Neural progenitor cell (in vitro differentiated cells): ENCODE results near the gene DLG2. TPM values are rescaled to one million over a fixed set of nuclear protein-coding genes. Genes with fewer than 3 reads are reported as not detected.

Source experiments
- DNase-seq: peaks from one replicate; pipeline ENCODE4 v3.0.0-alpha.2; 2016; ENCODE audit warnings: low spot score
- H2AFZ ChIP-seq: fragments of 200-600 bp; sonication (generic); replicated peaks from 2 replicates; pipeline ENCODE4 v1.6.1; 2016; ENCODE audit warnings: antibody characterized with exemption
- H3F3A ChIP-seq: fragments of 200-600 bp; sonication (generic); 2 replicates; pipeline ENCODE4 v1.6.1; 2016; ENCODE audit warnings: antibody characterized with exemption, low read depth
- H3K27ac ChIP-seq: fragments of 200-600 bp; sonication (generic); 2 replicates; pipeline ENCODE4 v1.5.1; 2016; ENCODE audit warnings: mild to moderate bottlenecking
- H3K27me3 ChIP-seq: fragments of 200-600 bp; sonication (generic); 2 replicates; pipeline ENCODE4 v1.6.1; 2016; ENCODE audit warnings: mild to moderate bottlenecking, moderate library complexity
- H3K36me3 ChIP-seq: fragments of 200-600 bp; sonication (generic); 2 replicates; pipeline ENCODE4 v1.5.1; 2016
- H3K4me1 ChIP-seq: fragments of 200-600 bp; sonication (generic); 2 replicates; pipeline ENCODE4 v1.6.1; 2016; ENCODE audit warnings: mixed run types
- H3K4me2 ChIP-seq: fragments of 200-600 bp; sonication (generic); 2 replicates; pipeline ENCODE4 v1.6.1; 2016
- H3K4me3 ChIP-seq: fragments of 200-600 bp; sonication (generic); 2 replicates; pipeline ENCODE4 v1.5.1; 2016
- H3K79me2 ChIP-seq: fragments of 200-600 bp; sonication (generic); 2 replicates; pipeline ENCODE4 v1.6.1; 2016; ENCODE audit warnings: low read depth
- H3K9ac ChIP-seq: fragments of 200-600 bp; sonication (generic); 2 replicates; pipeline ENCODE4 v1.6.1; 2016
- H3K9me3 ChIP-seq: fragments of 200-600 bp; sonication (generic); 2 replicates; pipeline ENCODE4 v1.5.1; 2016; ENCODE audit warnings: low read depth
- H4K20me1 ChIP-seq: fragments of 200-600 bp; sonication (generic); 2 replicates; pipeline ENCODE4 v1.6.1; 2016; ENCODE audit warnings: low read depth
- H3K27ac Mint-ChIP-seq: 3 replicates; pipeline ENCODE4 v1.8.0; 2021; ENCODE audit warnings: mixed read lengths
- H3K27me3 Mint-ChIP-seq: 2 replicates; pipeline ENCODE4 v1.8.0; 2022; ENCODE audit warnings: low read depth, mild to moderate bottlenecking, inconsistent platforms, moderate library complexity, mixed read lengths; ENCODE audit not compliant: insufficient read depth
- H3K36me3 Mint-ChIP-seq: 3 replicates; pipeline ENCODE4 v1.8.0; 2021; ENCODE audit warnings: mixed read lengths
- H3K4me1 Mint-ChIP-seq: 3 replicates; pipeline ENCODE4 v1.8.0; 2021; ENCODE audit warnings: mixed read lengths
- H3K4me3 Mint-ChIP-seq: 3 replicates; pipeline ENCODE4 v1.8.0; 2021; ENCODE audit warnings: mild to moderate bottlenecking, moderate library complexity, mixed read lengths
- H3K9me3 Mint-ChIP-seq: 3 replicates; pipeline ENCODE4 v1.8.0; 2020; ENCODE audit warnings: mixed read lengths
- EZH2 ChIP-seq: fragments of 200-600 bp; sonication (generic); IDR thresholded peaks from 2 replicates; pipeline ENCODE4 v1.6.1; 2017; ENCODE audit warnings: antibody characterized with exemption, mild to moderate bottlenecking, moderate library complexity
- EZH2phosphoT487 ChIP-seq: fragments of 200-600 bp; sonication (generic); IDR thresholded peaks from 2 replicates; pipeline ENCODE4 v1.6.1; 2017; ENCODE audit warnings: antibody characterized with exemption
- total RNA-seq: library from RNA; depleted of rRNA; stranded (reverse); fragments of >200 nt; gene quantifications from 2 replicates; pipeline ENCODE4 v1.2.3, GENCODE V29; 2015; ENCODE audit warnings: low replicate concordance
- TF ChIP-seq, protein P1 (sequence below): fragments of 200-600 bp; sonication (generic); IDR thresholded peaks from 2 replicates; pipeline ENCODE4 v1.5.1; 2017; ENCODE audit warnings: antibody characterized with exemption, mild to moderate bottlenecking

DLG2 gene
- total RNA-seq, 1 donor from 2014 or later, result 7.5 TPM

DNA sequence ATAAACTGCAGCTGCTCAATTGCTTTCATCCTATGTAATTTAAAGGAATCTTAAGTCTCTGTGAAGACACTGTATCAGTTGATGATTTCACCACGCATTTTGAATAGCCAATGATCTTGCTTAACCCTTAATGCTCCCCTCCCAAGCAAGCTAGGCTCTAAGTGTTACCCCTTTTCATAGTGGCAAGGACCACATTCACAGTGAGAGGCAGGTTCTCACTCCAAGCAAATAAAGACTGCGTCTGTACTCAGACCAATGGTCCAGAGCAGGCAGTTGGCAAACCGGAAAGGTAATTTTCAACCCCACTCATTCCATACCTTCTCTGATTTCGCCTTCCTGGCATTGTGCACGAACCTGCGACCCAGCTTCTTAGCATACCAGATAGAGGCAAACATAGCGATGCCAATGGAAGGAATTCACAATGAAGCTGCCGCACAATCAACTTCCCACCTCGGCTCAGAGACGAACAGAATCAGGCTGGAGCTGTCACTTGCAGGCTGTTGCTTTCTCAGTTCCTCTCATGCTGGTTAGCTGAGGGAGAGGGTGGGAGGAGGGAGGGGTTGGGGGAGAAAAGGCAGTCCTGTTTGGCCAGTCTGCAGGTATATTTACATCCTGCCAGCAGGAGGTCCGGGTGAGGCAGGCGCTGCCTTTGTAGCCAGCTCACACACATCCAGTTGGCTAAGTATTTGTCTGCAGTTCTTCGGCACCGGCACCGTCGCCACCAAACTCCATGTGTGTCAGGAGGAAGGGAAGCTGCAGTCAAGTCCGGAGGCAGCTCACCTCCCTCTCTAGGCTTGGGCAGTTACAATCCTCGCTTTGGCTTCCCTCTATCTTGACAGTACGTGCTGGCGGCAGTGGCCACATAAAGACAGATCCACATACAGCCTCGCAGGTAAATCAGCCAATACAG, 1189.8 kb downstream of the DLG2 start:
- Histone ChIP-seq H3K9ac (no peak overlapping the region), H3K4me2 (peak overlapping the region; percentile 85), H3K9me3 (no peaks in the 10 kb centered on the region), H3F3A (peaks cover 7% of the 10 kb centered on the region), H3K4me3 (peak overlapping the region; percentile 49), H2AFZ (peak overlapping the region; percentile 84), H3K36me3 (no peaks in the 10 kb centered on the region), H4K20me1 (no peaks in the 10 kb centered on the region), H3K27me3 (no peaks in the 10 kb centered on the region), H3K4me1 (peaks cover 14% of the 10 kb centered on the region), H3K79me2 (no peaks in the 10 kb centered on the region), H3K27ac (no peak overlapping the region)
- DNase-seq, result peak; percentile 66
- H3K36me3 Mint-ChIP-seq, result no peaks in the 10 kb centered on the region
- H3K27me3 Mint-ChIP-seq, result peaks cover 5% of the 10 kb centered on the region
- TF ChIP-seq EZH2phosphoT487 (no peak), EZH2 (no peak)
- TF ChIP-seq, protein P1, sequence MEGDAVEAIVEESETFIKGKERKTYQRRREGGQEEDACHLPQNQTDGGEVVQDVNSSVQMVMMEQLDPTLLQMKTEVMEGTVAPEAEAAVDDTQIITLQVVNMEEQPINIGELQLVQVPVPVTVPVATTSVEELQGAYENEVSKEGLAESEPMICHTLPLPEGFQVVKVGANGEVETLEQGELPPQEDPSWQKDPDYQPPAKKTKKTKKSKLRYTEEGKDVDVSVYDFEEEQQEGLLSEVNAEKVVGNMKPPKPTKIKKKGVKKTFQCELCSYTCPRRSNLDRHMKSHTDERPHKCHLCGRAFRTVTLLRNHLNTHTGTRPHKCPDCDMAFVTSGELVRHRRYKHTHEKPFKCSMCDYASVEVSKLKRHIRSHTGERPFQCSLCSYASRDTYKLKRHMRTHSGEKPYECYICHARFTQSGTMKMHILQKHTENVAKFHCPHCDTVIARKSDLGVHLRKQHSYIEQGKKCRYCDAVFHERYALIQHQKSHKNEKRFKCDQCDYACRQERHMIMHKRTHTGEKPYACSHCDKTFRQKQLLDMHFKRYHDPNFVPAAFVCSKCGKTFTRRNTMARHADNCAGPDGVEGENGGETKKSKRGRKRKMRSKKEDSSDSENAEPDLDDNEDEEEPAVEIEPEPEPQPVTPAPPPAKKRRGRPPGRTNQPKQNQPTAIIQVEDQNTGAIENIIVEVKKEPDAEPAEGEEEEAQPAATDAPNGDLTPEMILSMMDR, result no peak
- peaks cover 11% of the 10 kb centered on the region for H3K4me1 Mint-ChIP-seq
- H3K27ac Mint-ChIP-seq, result no peak overlapping the region
- H3K4me3 Mint-ChIP-seq, result peak overlapping the region; percentile 79
- no peaks in the 10 kb centered on the region for H3K9me3 Mint-ChIP-seq

DNA sequence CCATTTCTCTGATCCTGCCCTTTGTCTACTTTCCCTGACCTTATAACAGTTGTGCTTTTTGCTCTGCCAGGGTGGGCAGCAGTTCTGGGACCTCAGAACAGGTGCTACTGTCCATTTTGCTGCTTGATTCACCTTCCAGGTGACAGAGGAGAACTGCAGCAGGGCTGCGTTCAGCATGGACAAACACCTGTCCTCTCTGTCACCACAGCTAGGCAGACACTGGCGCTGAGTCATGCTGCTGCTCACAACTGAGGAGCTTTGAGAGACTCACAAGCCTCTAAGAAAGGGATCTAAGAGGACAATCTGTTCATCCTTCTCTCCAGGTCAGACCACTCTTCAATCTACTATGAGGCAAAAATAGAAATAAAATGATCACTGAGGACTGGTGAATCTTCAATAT, 1196.5 kb downstream of the DLG2 start:
- H3K4me3 Mint-ChIP-seq, result no peak overlapping the region
- Histone ChIP-seq H3K4me1 (no peaks in the 10 kb centered on the region), H3F3A (no peaks in the 10 kb centered on the region), H3K27ac (no peak overlapping the region), H2AFZ (no peak overlapping the region), H3K4me3 (no peak overlapping the region), H4K20me1 (no peaks in the 10 kb centered on the region), H3K4me2 (no peak overlapping the region), H3K9ac (no peak overlapping the region), H3K36me3 (no peaks in the 10 kb centered on the region), H3K27me3 (no peaks in the 10 kb centered on the region), H3K9me3 (no peaks in the 10 kb centered on the region), H3K79me2 (no peaks in the 10 kb centered on the region)
- no peaks in the 10 kb centered on the region for H3K36me3 Mint-ChIP-seq
- H3K9me3 Mint-ChIP-seq, result no peaks in the 10 kb centered on the region
- H3K4me1 Mint-ChIP-seq, result no peaks in the 10 kb centered on the region
- H3K27ac Mint-ChIP-seq, result no peak overlapping the region
- no peak for TF ChIP-seq EZH2phosphoT487
- TF ChIP-seq, protein P1, result no peak
- TF ChIP-seq EZH2, result no peak
- H3K27me3 Mint-ChIP-seq, result no peaks in the 10 kb centered on the region
- peak; percentile 23 for DNase-seq

DNA sequence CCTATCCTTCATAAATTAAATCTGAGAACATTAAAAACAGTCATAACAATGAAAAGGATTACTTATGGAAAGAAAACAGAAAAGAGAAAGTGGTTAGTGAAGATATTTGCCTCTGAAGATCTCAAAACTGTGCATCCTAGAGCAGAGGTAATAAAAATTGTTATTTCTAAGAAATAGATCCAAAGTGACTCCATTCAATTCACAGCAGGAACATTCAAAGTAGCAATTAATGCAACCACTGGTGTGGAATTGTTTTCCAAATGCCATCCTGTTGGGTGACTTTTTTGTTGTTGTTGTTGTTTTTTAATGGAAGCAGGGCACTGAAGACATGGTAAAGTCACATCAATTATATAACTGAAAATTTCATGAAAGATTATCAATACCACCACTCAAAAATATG, 1201.5 kb downstream of the DLG2 start:
- Histone ChIP-seq H3F3A (peaks cover 5% of the 10 kb centered on the region), H2AFZ (no peak overlapping the region), H4K20me1 (no peaks in the 10 kb centered on the region), H3K4me2 (no peak overlapping the region), H3K9me3 (no peaks in the 10 kb centered on the region), H3K4me3 (no peak overlapping the region), H3K27me3 (no peaks in the 10 kb centered on the region), H3K9ac (no peak overlapping the region), H3K36me3 (no peaks in the 10 kb centered on the region), H3K4me1 (peaks cover 5% of the 10 kb centered on the region), H3K27ac (no peak overlapping the region), H3K79me2 (no peaks in the 10 kb centered on the region)
- no peak for DNase-seq
- TF ChIP-seq, protein P1, result no peak
- TF ChIP-seq EZH2phosphoT487 (no peak), EZH2 (no peak)
- no peak overlapping the region for H3K4me3 Mint-ChIP-seq
- peaks cover 3% of the 10 kb centered on the region for H3K9me3 Mint-ChIP-seq
- H3K36me3 Mint-ChIP-seq, result no peaks in the 10 kb centered on the region
- no peaks in the 10 kb centered on the region for H3K4me1 Mint-ChIP-seq
- H3K27ac Mint-ChIP-seq, result no peak overlapping the region
- H3K27me3 Mint-ChIP-seq, result no peaks in the 10 kb centered on the region
